HepG2 (cell line): ENCODE data around the gene NPY4R. TPM values are rescaled to one million over a fixed set of nuclear protein-coding genes. Genes with fewer than 3 reads are reported as not detected.
A peak's percentile ranks its signal among the peaks of the same experiment; 100 is the strongest.
"Not testable (repeated sequence)": the region's sequence is repeated elsewhere in the genome, so short reads cannot be mapped to it uniquely, and the experiment has no call there.

Experiments used
- ATAC-seq: fragments of 200-7000 bp; cut with Tn5 transposase; 3 replicates; pipeline ENCODE4 v1.9.1; 2020; ENCODE audit warnings: mild to moderate bottlenecking, moderate library complexity
- BruUV-seq: library from RNA; stranded (reverse); fragments of 400-500 nt; replicated peaks from 2 replicates; lab custom pipeline; 2021; lab: Mats Ljungman, UMichigan
- CTCF ChIA-PET: fragments of 300-600 bp; formaldehyde crosslinking; extraction: SDS; loops from one replicate; lab custom pipeline; 2021; ENCODE audit warnings: low total read pairs, inconsistent platforms, low intra/inter-chr PET ratio; lab: Yijun Ruan, JAX
- POLR2A ChIA-PET: fragments of 350-600 bp; sonication (Branson Sonifier 250); formaldehyde crosslinking; loops from one replicate; lab custom pipeline; 2020; ENCODE audit warnings: antibody characterized with exemption, inconsistent platforms; lab: Yijun Ruan, JAX
- DNase-seq: peaks from one replicate; pipeline ENCODE4 v3.0.0-alpha.2; 2015; ENCODE audit warnings: low spot score
- FAIRE-seq: peaks from 3 replicates; lab custom pipeline; 2011; peaks lifted over from hg19 to GRCh38; lab: Jason Lieb, UNC
- H2AFZ ChIP-seq: one replicate; pipeline ENCODE4 v1.6.1; 2011; ENCODE audit warnings: low read length, inconsistent platforms
- H3K27ac ChIP-seq: fragments of 300-600 bp; 3 replicates; pipeline ENCODE4 v1.8.0; 2011; ENCODE audit warnings: mixed run types, mild to moderate bottlenecking, mixed read lengths, low read length, inconsistent platforms; ENCODE audit not compliant: insufficient read depth; ENCODE audit errors: extremely low read length
- H3K27me3 ChIP-seq, 2 experiments: fragments of 200-600 bp in 1 of 2; 2 replicates in 1 of 2; 3 replicates in 1 of 2; pipeline versions ENCODE4 v1.6.0 to v1.8.0; 2011; ENCODE audit warnings: low read length in 2 of 2, mild to moderate bottlenecking in 2 of 2, moderate library complexity in 2 of 2, inconsistent platforms in 1 of 2; ENCODE audit not compliant: insufficient read depth in 2 of 2, control insufficient read depth in 1 of 2
- H3K36me3 ChIP-seq, 2 experiments: fragments of 200-600 bp in 1 of 2; replicated peaks in 1 of 2; 2 replicates in 1 of 2; 3 replicates in 1 of 2; pipeline versions ENCODE4 v1.5.1 to v1.8.0; 2011; ENCODE audit warnings: low read length in 2 of 2, inconsistent platforms in 1 of 2; ENCODE audit not compliant: insufficient read depth in 2 of 2, control insufficient read depth in 1 of 2
- H3K4me1 ChIP-seq: 2 replicates; pipeline ENCODE4 v1.5.1; 2012; ENCODE audit warnings: low read length, inconsistent platforms; ENCODE audit not compliant: insufficient read depth
- H3K4me2 ChIP-seq: 2 replicates; pipeline ENCODE4 v1.6.0; 2011; ENCODE audit warnings: low read depth, low read length, inconsistent platforms
- H3K4me3 ChIP-seq, 3 experiments: fragments of 200-600 bp in 1 of 3; sonication (generic), shearing (Covaris generic) in 1 of 3; replicated peaks in 1 of 3; 2 replicates each; pipeline ENCODE4 v1.5.1; 2011 to 2016; ENCODE audit warnings: low read length in 3 of 3, inconsistent platforms in 2 of 3, low read depth in 2 of 3, mild to moderate bottlenecking in 2 of 3, control low read depth in 1 of 3, mixed read lengths in 1 of 3; ENCODE audit not compliant: insufficient read depth in 1 of 3
- H3K79me2 ChIP-seq: one replicate; pipeline ENCODE4 v1.6.1; 2011; ENCODE audit warnings: low read length, inconsistent platforms; ENCODE audit not compliant: insufficient read depth
- H3K9ac ChIP-seq: 2 replicates; pipeline ENCODE4 v1.6.0; 2011; ENCODE audit warnings: mild to moderate bottlenecking, low read depth, low read length, inconsistent platforms; ENCODE audit not compliant: insufficient read depth
- H3K9me3 ChIP-seq: 2 replicates; pipeline ENCODE4 v1.5.1; 2012; ENCODE audit warnings: mild to moderate bottlenecking, low read length
- H4K20me1 ChIP-seq: 2 replicates; pipeline ENCODE4 v1.6.0; 2011; ENCODE audit warnings: inconsistent platforms, mild to moderate bottlenecking, low read length, moderate library complexity; ENCODE audit not compliant: insufficient read depth
- WGBS: methylation state at CpG from one replicate; pipeline ENCODE4 v1.1.6; 2017; ENCODE audit warnings: low lambda C conversion rate; 5-methylcytosine and 5-hydroxymethylcytosine counted together
- in situ Hi-C: cut with HindIII; loops from 2 replicates; pipeline ENCODE4 v1.10.0; 2017; ENCODE audit warnings: low pct_unique_long_range_greater_than_20kb; ENCODE audit not compliant: extremely low pct_ligation_motif_present
- intact Hi-C: fragments of 100-400 bp; cut with micrococcal nuclease; formaldehyde crosslinking; loops from one replicate; pipeline ENCODE4 v1.10.0; 2022; ENCODE audit not compliant: unreplicated experiment
- polyA plus RNA-seq, 8 experiments: library from polyadenylated mRNA; depleted of rRNA in 3 of 8; stranded (reverse) in 7 of 8; unstranded in 1 of 8; fragments of >200 nt; fragmentation: Illumina TruSeq in 4 of 8; extraction: Trizol in 4 of 8; gene quantifications; 2 replicates each; pipeline versions ENCODE4 v1.2.1 to v1.2.3, GENCODE V29; 2011 to 2016; ENCODE audit warnings: low read depth in 4 of 8, missing spikeins in 1 of 8, mixed read lengths in 1 of 8; ENCODE audit not compliant: insufficient read depth in 1 of 8
- total RNA-seq, 5 experiments: library from RNA; depleted of rRNA; stranded (reverse); fragments of >200 nt; fragmentation: Illumina TruSeq; extraction: Trizol; gene quantifications; 2 replicates each; pipeline ENCODE4 v1.2.3, GENCODE V29; 2016; ENCODE audit warnings: low read depth in 1 of 5

NPY4R gene
- total and polyA plus RNA-seq, 2 of the 13 experiments (the other 11 are each of a cell fraction or from before 2014, with no cell fraction given), result not detected

DNA sequence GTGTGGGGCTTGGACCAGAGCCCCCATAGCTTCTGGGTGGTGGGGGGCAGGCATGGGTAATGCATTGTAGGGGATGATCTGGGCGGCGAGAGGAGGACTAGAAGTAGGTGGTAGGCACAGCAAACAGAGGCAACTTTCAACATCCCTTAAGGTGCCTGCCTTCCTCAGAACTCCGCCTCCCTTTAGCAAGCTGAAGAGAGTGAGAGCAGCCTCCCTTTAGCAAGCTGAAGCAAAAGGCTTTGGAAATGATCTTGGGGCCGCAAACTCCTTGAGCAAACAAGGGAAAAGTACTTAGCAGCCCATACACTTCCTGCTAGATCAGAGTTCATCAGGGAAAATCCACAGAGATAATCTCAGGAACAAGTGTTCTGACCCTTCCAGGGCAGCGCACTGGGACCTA is 18.3 kb downstream of the NPY4R start:
- H3K9ac ChIP-seq, POLR2A ChIA-PET, H3K4me2 ChIP-seq, in situ Hi-C loops, intact Hi-C loops, H3K4me3 ChIP-seq, DNase-seq, H3K4me1 ChIP-seq, BruUV-seq, H3K27ac ChIP-seq, H2AFZ ChIP-seq, H3K27me3 ChIP-seq, H3K36me3 ChIP-seq, CTCF ChIA-PET, FAIRE-seq, H3K9me3 ChIP-seq, H3K79me2 ChIP-seq, H4K20me1 ChIP-seq: not testable (repeated sequence)
- peak; percentile 35; the same call in 2 of the 3 replicates for ATAC-seq
- WGBS, result no CpG with 5 or more reads among the region's 5 CpGs

- BruUV-seq, ATAC-seq, CTCF ChIA-PET, FAIRE-seq, H3K27ac ChIP-seq, H3K36me3 ChIP-seq, H3K4me2 ChIP-seq, H3K27me3 ChIP-seq, H3K9me3 ChIP-seq, DNase-seq, intact Hi-C loops, H3K9ac ChIP-seq, H3K79me2 ChIP-seq, H2AFZ ChIP-seq, H3K4me1 ChIP-seq, POLR2A ChIA-PET, in situ Hi-C loops, H4K20me1 ChIP-seq, H3K4me3 ChIP-seq: not testable (repeated sequence)
- WGBS, result 81% methylated on average over 3 of the region's 8 CpGs
Observed at GRCh38 chr10:46445389-46446122, 20.2 kb downstream of the NPY4R start.

DNA sequence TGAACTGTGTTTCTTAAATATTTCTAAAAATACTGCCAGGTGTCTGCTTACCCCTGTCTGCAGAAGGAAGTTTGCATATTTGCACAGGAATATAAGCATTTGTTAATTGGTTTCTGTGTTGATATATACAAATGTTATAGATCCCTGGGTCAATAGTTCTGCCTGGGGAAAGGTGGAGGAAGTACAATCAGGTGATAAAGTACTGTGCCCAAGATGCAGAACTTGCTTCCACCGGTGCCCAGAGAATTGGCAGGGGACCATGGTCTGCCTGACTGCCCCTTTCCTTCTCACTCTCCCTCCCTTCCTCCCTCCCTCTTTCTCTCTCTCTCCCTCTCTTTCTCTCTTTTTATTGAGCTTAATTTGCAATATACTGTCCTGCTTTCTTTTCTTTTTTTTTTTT is 22.3 kb downstream of the NPY4R start:
- in situ Hi-C loops, H3K9me3 ChIP-seq, H3K27me3 ChIP-seq, H3K4me3 ChIP-seq, H3K79me2 ChIP-seq, intact Hi-C loops, H3K27ac ChIP-seq, CTCF ChIA-PET, POLR2A ChIA-PET, H3K4me2 ChIP-seq, DNase-seq, H2AFZ ChIP-seq, ATAC-seq, BruUV-seq, H3K36me3 ChIP-seq, H3K9ac ChIP-seq, FAIRE-seq, H4K20me1 ChIP-seq, H3K4me1 ChIP-seq: not testable (repeated sequence)
- WGBS, result 35% methylated on average over 1 of the region's 1 CpG

- intact Hi-C loops, POLR2A ChIA-PET, H3K27ac ChIP-seq, H3K4me2 ChIP-seq, H3K36me3 ChIP-seq, H3K9me3 ChIP-seq, H3K27me3 ChIP-seq, H3K4me1 ChIP-seq, H3K4me3 ChIP-seq, CTCF ChIA-PET, ATAC-seq, H3K79me2 ChIP-seq, H3K9ac ChIP-seq, H4K20me1 ChIP-seq, FAIRE-seq, H2AFZ ChIP-seq, in situ Hi-C loops, BruUV-seq, DNase-seq: not testable (repeated sequence)
- 26% methylated on average over 8 of the region's 10 CpGs for WGBS
Observed at GRCh38 chr10:46442706-46443275, 23.0 kb downstream of the NPY4R start.
